Small intestine (tissue), 7 donors: ENCODE measurements around the gene KDM5A. TPM values are rescaled to one million over a fixed set of nuclear protein-coding genes. Genes with fewer than 3 reads are reported as not detected.
"Not testable (repeated sequence)": the region's sequence is repeated elsewhere in the genome, so short reads cannot be mapped to it uniquely, and the experiment has no call there.

Experiments used
- DNase-seq, 2 donors: peaks; one replicate each; pipeline versions ENCODE4 v3.0.0 to v3.0.0-alpha.2; 2013
- FAIRE-seq: peaks from 2 replicates; lab custom pipeline; 2012; peaks lifted over from hg19 to GRCh38; lab: Jason Lieb, UNC
- H3K27ac ChIP-seq, 3 donors: one replicate each; pipeline ENCODE4 v1.5.1; 2013; ENCODE audit warnings: low read length in 2 of 3, mild to moderate bottlenecking in 2 of 3, control low read depth in 1 of 3, inconsistent platforms in 1 of 3, low read depth in 1 of 3, moderate library complexity in 1 of 3
- H3K27me3 ChIP-seq, 3 donors: one replicate each; pipeline ENCODE4 v1.6.1; 2013; ENCODE audit warnings: low read length in 3 of 3, inconsistent platforms in 1 of 3; ENCODE audit not compliant: control insufficient read depth in 3 of 3, insufficient read depth in 3 of 3
- H3K36me3 ChIP-seq, 3 donors: one replicate each; pipeline ENCODE4 v1.6.1; 2013; ENCODE audit warnings: low read length in 3 of 3, inconsistent platforms in 1 of 3, low read depth in 1 of 3, mild to moderate bottlenecking in 1 of 3, moderate library complexity in 1 of 3; ENCODE audit not compliant: control insufficient read depth in 3 of 3, insufficient read depth in 2 of 3
- H3K4me1 ChIP-seq, 3 donors: one replicate each; pipeline ENCODE4 v1.6.1; 2013; ENCODE audit warnings: low read length in 2 of 3, inconsistent platforms in 1 of 3, low read depth in 1 of 3, mild to moderate bottlenecking in 1 of 3, moderate library complexity in 1 of 3; ENCODE audit not compliant: control insufficient read depth in 3 of 3, insufficient read depth in 2 of 3
- H3K4me3 ChIP-seq, 3 donors: one replicate each; pipeline ENCODE4 v1.5.1; 2013; ENCODE audit warnings: low read length in 3 of 3, control low read depth in 1 of 3, inconsistent platforms in 1 of 3, low read depth in 1 of 3, mild to moderate bottlenecking in 1 of 3, moderate library complexity in 1 of 3
- H3K9me3 ChIP-seq, 2 donors: one replicate each; pipeline ENCODE4 v1.6.1; 2013; ENCODE audit warnings: low read depth in 1 of 2, low read length in 1 of 2; ENCODE audit not compliant: control insufficient read depth in 2 of 2, insufficient read depth in 1 of 2
- WGBS, 3 donors: extraction: QIAGEN DNeasy Blood & Tissue Kit; methylation state at CpG; one replicate each; pipeline ENCODE4 v1.1.7; 2013; 5-methylcytosine and 5-hydroxymethylcytosine counted together
- polyA plus RNA-seq, 4 donors: library from polyadenylated mRNA; stranded (reverse) in 3 of 4; unstranded in 1 of 4; fragments of 200-250 nt in 3 of 4; fragments of 120-200 nt in 1 of 4; gene quantifications; one replicate each; pipeline versions ENCODE4 v1.2.1 to v1.2.3, GENCODE V29; 2013
- donor health status: healthy with polysubstance abuse.
- donor health status: control.
- donor health status: control.
- donor health status: Bipolar disorder and iron deficiency.
- donor health status: healthy.

The KDM5A gene
- polyA plus RNA-seq, 4 donors: 4.1 to 26.9 (median 8.0) TPM

- Histone ChIP-seq H3K4me3 (no peak overlapping the region), H3K9me3 (peaks cover 0 to 16% of the 10 kb centered on the region in 2 donors), H3K27me3 (no peaks in the 10 kb centered on the region), H3K27ac (no peak overlapping the region), H3K36me3 (peaks cover 7 to 37% (median 22%) of the 10 kb centered on the region in 3 donors), H3K4me1 (no peaks in the 10 kb centered on the region)
- FAIRE-seq (no peak), DNase-seq (no peak)
- 86 to 91% (median 86%) methylated on average over 7 of the region's 7 CpGs for WGBS, 3 donors
These were observed 32.7 kb downstream of the KDM5A start for GRCh38 chr12:356276-356988.

GRCh38 chr12:351197-351596 lies 37.9 kb downstream of the KDM5A start:
- not testable (repeated sequence) for FAIRE-seq, H3K27ac ChIP-seq, DNase-seq, H3K9me3 ChIP-seq, H3K4me3 ChIP-seq, H3K4me1 ChIP-seq, H3K27me3 ChIP-seq
- whole genome bisulfite sequencing, 3 donors: 98% methylated on average over 4 of the region's 4 CpGs
- H3K36me3 ChIP-seq: peaks cover 8 to 28% (median 21%) of the 10 kb centered on the region in 3 donors

GRCh38 chr12:349625-350024 lies 39.5 kb downstream of the KDM5A start:
- not testable (repeated sequence) for DNase-seq, FAIRE-seq, H3K27me3 ChIP-seq, H3K9me3 ChIP-seq, H3K4me1 ChIP-seq, H3K27ac ChIP-seq, H3K4me3 ChIP-seq
- 91 to 96% (median 93%) methylated on average over 7 of the region's 7 CpGs for WGBS, 3 donors
- H3K36me3 ChIP-seq: peaks cover 8 to 28% (median 17%) of the 10 kb centered on the region in 3 donors

- H3K27me3 ChIP-seq, H3K27ac ChIP-seq, H3K4me3 ChIP-seq, H3K9me3 ChIP-seq, H3K4me1 ChIP-seq, FAIRE-seq: not testable (repeated sequence)
- peak in 1 of 2 donors; percentile 3 for DNase-seq
- 90 to 100% (median 92%) methylated on average over 7 of the region's 7 CpGs for WGBS, 3 donors
- peaks cover 9 to 24% (median 10%) of the 10 kb centered on the region in 3 donors for H3K36me3 ChIP-seq
These were observed 46.1 kb downstream of the KDM5A start for GRCh38 chr12:343036-343435.

- DNase-seq (no peak), FAIRE-seq (no peak)
- no peak overlapping the region for H3K27ac ChIP-seq
- H3K27me3 ChIP-seq: no peaks in the 10 kb centered on the region
- no peaks in the 10 kb centered on the region for H3K9me3 ChIP-seq
- no peaks in the 10 kb centered on the region for H3K4me1 ChIP-seq
- peaks cover 10 to 28% (median 15%) of the 10 kb centered on the region in 3 donors for H3K36me3 ChIP-seq
- WGBS, 3 donors: 83 to 86% (median 84%) methylated on average over 6 of the region's 6 CpGs
- no peak overlapping the region for H3K4me3 ChIP-seq
These were observed 52.1 kb downstream of the KDM5A start for GRCh38 chr12:337039-337438.

- no peak overlapping the region for H3K4me3 ChIP-seq
- WGBS, 3 donors: 89 to 98% (median 91%) methylated on average over 1 of the region's 1 CpG
- no peaks in the 10 kb centered on the region for H3K9me3 ChIP-seq
- H3K27me3 ChIP-seq: no peaks in the 10 kb centered on the region
- FAIRE-seq: no peak
- no peaks in the 10 kb centered on the region for H3K4me1 ChIP-seq
- H3K27ac ChIP-seq: no peak overlapping the region
- H3K36me3 ChIP-seq: peaks cover 12 to 17% (median 16%) of the 10 kb centered on the region in 3 donors
- DNase-seq: no peak
These were observed 55.0 kb downstream of the KDM5A start for GRCh38 chr12:334125-334524.

GRCh38 chr12:332581-333205 lies 56.4 kb downstream of the KDM5A start:
- Histone ChIP-seq H3K27me3 (no peaks in the 10 kb centered on the region), H3K4me3 (no peak overlapping the region), H3K36me3 (peaks cover 9 to 22% (median 17%) of the 10 kb centered on the region in 3 donors), H3K4me1 (no peaks in the 10 kb centered on the region), H3K27ac (no peak overlapping the region), H3K9me3 (no peaks in the 10 kb centered on the region)
- WGBS, 3 donors: 40 to 71% (median 66%) methylated on average over 2 of the region's 2 CpGs
- DNase-seq: peak in 1 of 2 donors; percentile 3
- FAIRE-seq: peak; percentile 62

GRCh38 chr12:331287-331686 lies 57.8 kb downstream of the KDM5A start:
- H3K4me3 ChIP-seq: no peak overlapping the region
- H3K27ac ChIP-seq: no peak overlapping the region
- H3K4me1 ChIP-seq: no peaks in the 10 kb centered on the region
- H3K27me3 ChIP-seq: no peaks in the 10 kb centered on the region
- DNase-seq (no peak), FAIRE-seq (no peak)
- H3K36me3 ChIP-seq: peaks cover 9 to 20% (median 14%) of the 10 kb centered on the region in 3 donors
- 93 to 100% (median 100%) methylated on average over 1 of the region's 1 CpG for whole genome bisulfite sequencing, 3 donors
- no peaks in the 10 kb centered on the region for H3K9me3 ChIP-seq
